ENCODE measurements around the gene SLC25A41.
"Not testable (repeated sequence)": the region's sequence is repeated elsewhere in the genome, so short reads cannot be mapped to it uniquely, and the experiment has no call there.

SLC25A41 gene

GRCh38 chr19:6412061-6412446 lies 21.5 kb downstream of the SLC25A41 start:
- no peak for DNase-seq (ENCODE audit: low read depth)

- no peak for DNase-seq (ENCODE audit: low read depth)
These were observed 24.2 kb downstream of the SLC25A41 start for GRCh38 chr19:6409346-6409745.

- DNase-seq (ENCODE audit: low read depth): no peak
These were observed 27.2 kb downstream of the SLC25A41 start for GRCh38 chr19:6406401-6406800.

- DNase-seq (ENCODE audit: low read depth): peak; percentile 53
These were observed 30.5 kb downstream of the SLC25A41 start for GRCh38 chr19:6402837-6403608.

- DNase-seq (ENCODE audit: low read depth): no peak
These were observed 31.5 kb downstream of the SLC25A41 start for GRCh38 chr19:6402058-6402457.

- not testable (repeated sequence) for DNase-seq (ENCODE audit: low read depth)
These were observed 33.3 kb downstream of the SLC25A41 start for GRCh38 chr19:6400062-6400944.

- DNase-seq (ENCODE audit: low read depth): no peak
These were observed 37.3 kb downstream of the SLC25A41 start for GRCh38 chr19:6396305-6396704.

GRCh38 chr19:6394831-6395230 lies 38.7 kb downstream of the SLC25A41 start:
- DNase-seq (ENCODE audit: low read depth): no peak

GRCh38 chr19:6393983-6394412 lies 39.6 kb downstream of the SLC25A41 start:
- no peak for DNase-seq (ENCODE audit: low read depth)

GRCh38 chr19:6393074-6393982 lies 40.2 kb downstream of the SLC25A41 start, which contains the start of gene GTF2F1:
Gene GTF2F1, minus strand, starts transcription at chr19:6393164. Its CDS starts 169 bp downstream, at chr19:6392995.
- DNase-seq (ENCODE audit: low read depth): peak; percentile 97

- DNase-seq (ENCODE audit: low read depth): peak; percentile 9
These were observed 41.1 kb downstream of the SLC25A41 start for GRCh38 chr19:6392221-6393073.

GRCh38 chr19:6387372-6387771 lies 46.2 kb downstream of the SLC25A41 start:
- no peak for DNase-seq (ENCODE audit: low read depth)

- no peak for DNase-seq (ENCODE audit: low read depth)
These were observed 49.2 kb downstream of the SLC25A41 start for GRCh38 chr19:6384381-6384780.

- DNase-seq (ENCODE audit: low read depth): no peak
These were observed 50.4 kb downstream of the SLC25A41 start for GRCh38 chr19:6383188-6383587.

GRCh38 chr19:6381030-6381750 lies 52.4 kb downstream of the SLC25A41 start:
- DNase-seq (ENCODE audit: low read depth): no peak

GRCh38 chr19:6379744-6380143 lies 53.8 kb downstream of the SLC25A41 start:
- DNase-seq (ENCODE audit: low read depth): no peak

- no peak for DNase-seq (ENCODE audit: low read depth)
These were observed 55.1 kb downstream of the SLC25A41 start for GRCh38 chr19:6378486-6378885.

- peak; percentile 80 for DNase-seq (ENCODE audit: low read depth)
These were observed 55.5 kb downstream of the SLC25A41 start for GRCh38 chr19:6378041-6378440.

GRCh38 chr19:6376512-6377190 lies 56.9 kb downstream of the SLC25A41 start:
- no peak for DNase-seq (ENCODE audit: low read depth)
